Panc1 (cell line): ENCODE results near the gene KMT2D. TPM values are rescaled to one million over a fixed set of nuclear protein-coding genes. Genes with fewer than 3 reads are reported as not detected.

Source experiments
- ATAC-seq: fragments of 200-7000 bp; cut with Tn5 transposase; 2 replicates; pipeline ENCODE4 v1.9.1; 2020; ENCODE audit warnings: mild to moderate bottlenecking, moderate library complexity
- BruUV-seq: library from RNA; stranded (reverse); fragments of 400-500 nt; replicated peaks from 2 replicates; lab custom pipeline; 2021; lab: Mats Ljungman, UMichigan
- CTCF ChIA-PET: fragments of 300-600 bp; sonication (Branson Sonifier 250); formaldehyde crosslinking; loops from one replicate; lab custom pipeline; 2022; ENCODE audit warnings: antibody characterized with exemption; lab: Charles Lee
- POLR2A ChIA-PET: fragments of 300-600 bp; sonication (Branson Sonifier 250); formaldehyde crosslinking; loops from one replicate; lab custom pipeline; 2022; ENCODE audit warnings: antibody characterized with exemption; lab: Charles Lee
- DNase-seq: peaks from one replicate; pipeline ENCODE4 v3.0.0-alpha.2; 2010; ENCODE audit warnings: low read depth, low spot score
- H3K27ac ChIP-seq: 2 replicates; pipeline ENCODE4 v1.5.1; 2011; ENCODE audit warnings: mild to moderate bottlenecking, low read length, inconsistent platforms
- H3K27me3 ChIP-seq: fragments of 200-500 bp; sonication (Bioruptor generic); 2 replicates; pipeline ENCODE4 v1.6.0; 2014; ENCODE audit warnings: low read length, inconsistent platforms; ENCODE audit not compliant: control insufficient read depth, insufficient read depth
- H3K36me3 ChIP-seq: fragments of 200-500 bp; sonication (Bioruptor generic); 2 replicates; pipeline ENCODE4 v1.5.1; 2014; ENCODE audit warnings: inconsistent platforms, mild to moderate bottlenecking, low read length, moderate library complexity; ENCODE audit not compliant: control insufficient read depth, insufficient read depth
- H3K4me1 ChIP-seq: 2 replicates; pipeline ENCODE4 v1.5.1; 2011; ENCODE audit warnings: inconsistent platforms, mild to moderate bottlenecking, low read length, moderate library complexity; ENCODE audit not compliant: control insufficient read depth, insufficient read depth
- H3K4me3 ChIP-seq, 2 experiments: 2 replicates each; pipeline ENCODE4 v1.5.1; 2011 to 2012; ENCODE audit warnings: low read depth in 2 of 2, low read length in 2 of 2, mild to moderate bottlenecking in 2 of 2, inconsistent platforms in 1 of 2, moderate library complexity in 1 of 2
- H3K9me3 ChIP-seq: fragments of 200-500 bp; sonication (Bioruptor generic); 2 replicates; pipeline ENCODE4 v1.5.1; 2014; ENCODE audit warnings: low read depth, mild to moderate bottlenecking, inconsistent platforms, low read length, moderate library complexity; ENCODE audit not compliant: control insufficient read depth, insufficient read depth
- CTCF ChIP-seq: fragments of 450-650 bp; IDR thresholded peaks from 2 replicates; pipeline ENCODE4 v1.5.1; 2017; ENCODE audit warnings: mild to moderate bottlenecking
- POLR2AphosphoS5 ChIP-seq: IDR thresholded peaks from 2 replicates; pipeline ENCODE4 v1.6.1; 2012; ENCODE audit warnings: mild to moderate bottlenecking, low read depth, low read length, moderate library complexity
- REST ChIP-seq, 2 experiments: IDR thresholded peaks; 2 replicates each; pipeline ENCODE4 v1.6.1; 2011 to 2012; ENCODE audit warnings: low read depth in 2 of 2, control low read depth in 1 of 2, low read length in 1 of 2, mild to moderate bottlenecking in 1 of 2, moderate library complexity in 1 of 2; ENCODE audit not compliant: insufficient read depth in 1 of 2
- SIN3A ChIP-seq: IDR thresholded peaks from 2 replicates; pipeline ENCODE4 v1.6.1; 2012; ENCODE audit warnings: low read depth, mild to moderate bottlenecking, low read length, moderate library complexity, borderline replicate concordance; ENCODE audit not compliant: insufficient read depth
- TCF7L2 ChIP-seq: IDR thresholded peaks from 2 replicates; pipeline ENCODE4 v1.6.1; 2011; ENCODE audit warnings: mild to moderate bottlenecking, low read depth, low read length, inconsistent platforms
- in situ Hi-C: cut with HindIII; loops from 2 replicates; pipeline ENCODE4 v1.10.0; 2016; ENCODE audit warnings: low sequenced_read_pairs, low pct_unique_long_range_greater_than_20kb
- intact Hi-C: fragments of 100-400 bp; cut with micrococcal nuclease; formaldehyde crosslinking; loops from one replicate; pipeline ENCODE4 v1.10.0; 2022; ENCODE audit not compliant: unreplicated experiment
- total RNA-seq: library from RNA; stranded (reverse); gene quantifications from one replicate; pipeline ENCODE4 v1.2.1, GENCODE V29; 2021; ENCODE audit not compliant: unreplicated experiment

The KMT2D gene
- total RNA-seq, 1 experiment from 2014 or later, result 64.7 TPM

GRCh38 chr12:49020441-49020840 lies 40.2 kb downstream of the KMT2D start:
- Histone ChIP-seq H3K4me3 (no peak overlapping the region), H3K9me3 (no peaks in the 10 kb centered on the region), H3K27me3 (no peaks in the 10 kb centered on the region), H3K27ac (no peak overlapping the region), H3K36me3 (peaks cover 27% of the 10 kb centered on the region), H3K4me1 (peaks cover 15% of the 10 kb centered on the region)
- CTCF ChIA-PET, result interaction anchor here (0.6 to 0.7 kb wide), 3 partner anchors 19 to 32 kb away, joined by 3 to 12 read pairs (median 3); no protein-coding TSS in a partner anchor
- intact Hi-C loops (no loop called here), in situ Hi-C loops (no loop called here)
- ATAC-seq (no peak), DNase-seq (no peak)
- no peak for TF ChIP-seq REST (IDR thresholded peaks at IDR 0.05; ENCODE audit: insufficient read depth in 1 of 2, low read depth in 2 of 2, low read length in 1 of 2)
- no peak for TF ChIP-seq SIN3A
- TF ChIP-seq POLR2AphosphoS5, result no peak
- TF ChIP-seq CTCF, result no peak
- TF ChIP-seq TCF7L2, result no peak
- POLR2A ChIA-PET, result interaction anchor here (0.7 kb wide), 3 partner anchors 10 to 942 kb away, joined by 3 to 14 read pairs (median 9); no protein-coding TSS in a partner anchor
- no TSS peak for BruUV-seq

- Histone ChIP-seq H3K27me3 (no peaks in the 10 kb centered on the region), H3K36me3 (peaks cover 20% of the 10 kb centered on the region), H3K27ac (peak overlapping the region; percentile 90), H3K9me3 (no peaks in the 10 kb centered on the region), H3K4me1 (peaks cover 15% of the 10 kb centered on the region), H3K4me3 (no peak overlapping the region)
- BruUV-seq, result no TSS peak
- DNase-seq (no peak), ATAC-seq (peak; percentile 39; the same call in 1 of the 2 replicates)
- in situ Hi-C loops, result no loop called here
- ChIA-PET POLR2A (interaction anchor here (0.6 to 0.7 kb wide), 4 partner anchors 11 to 2000 kb away, joined by 3 to 14 read pairs (median 6); no protein-coding TSS in a partner anchor), CTCF (interaction anchor here (0.6 to 1.0 kb wide), 5 partner anchors 18 to 164 kb away, joined by 3 to 12 read pairs (median 8); no protein-coding TSS in a partner anchor)
- intact Hi-C loops, result no loop called here
- TF ChIP-seq POLR2AphosphoS5 (no peak), REST (IDR thresholded peaks at IDR 0.05; ENCODE audit: insufficient read depth in 1 of 2, low read depth in 2 of 2, low read length in 1 of 2) (no peak), TCF7L2 (no peak), SIN3A (no peak)
Observed at GRCh38 chr12:49019443-49020324, 40.9 kb downstream of the KMT2D start.
